H1 (cell line): Measurements from ENCODE around the gene HDLBP. TPM values are rescaled to one million over a fixed set of nuclear protein-coding genes. Genes with fewer than 3 reads are reported as not detected.

ENCODE experiments used
- CTCF ChIA-PET: fragments of 300-600 bp; sonication (Branson Sonifier 250); formaldehyde crosslinking; loops from one replicate; lab custom pipeline; 2021; ENCODE audit not compliant: partially characterized antibody; lab: Charles Lee
- POLR2A ChIA-PET: fragments of 300-600 bp; sonication (Branson Sonifier 250); formaldehyde crosslinking; loops from one replicate; lab custom pipeline; 2021; ENCODE audit warnings: inconsistent platforms; ENCODE audit not compliant: partially characterized antibody; lab: Charles Lee
- DNase-seq, 2 experiments: peaks; one replicate each; pipeline versions ENCODE4 v3.0.0 to v3.0.0-alpha.2; 2010 to 2022; ENCODE audit warnings: low spot score in 2 of 2, low read depth in 1 of 2, mixed read lengths in 1 of 2
- FAIRE-seq: peaks from 2 replicates; lab custom pipeline; 2011; peaks lifted over from hg19 to GRCh38; lab: Jason Lieb, UNC
- H2AFZ ChIP-seq: 2 replicates; pipeline ENCODE4 v1.8.1; 2012; ENCODE audit warnings: low read length, inconsistent platforms
- H2AK5ac ChIP-seq: 2 replicates; pipeline ENCODE4 v1.6.1; 2013; ENCODE audit warnings: low read depth, low read length
- H2BK120ac ChIP-seq: replicated peaks from 2 replicates; pipeline ENCODE3; 2013; ENCODE audit warnings: low read depth, low read length, inconsistent platforms
- H2BK12ac ChIP-seq: 2 replicates; pipeline ENCODE4 v1.6.1; 2013; ENCODE audit warnings: low read depth, low read length
- H2BK15ac ChIP-seq: 2 replicates; pipeline ENCODE4 v1.6.1; 2013; ENCODE audit warnings: low read length
- H2BK20ac ChIP-seq: 2 replicates; pipeline ENCODE4 v1.6.1; 2013; ENCODE audit warnings: low read length
- H2BK5ac ChIP-seq: 2 replicates; pipeline ENCODE4 v1.6.1; 2013; ENCODE audit warnings: low read depth, low read length
- H3K14ac ChIP-seq: 2 replicates; pipeline ENCODE4 v1.6.1; 2013; ENCODE audit warnings: inconsistent platforms; ENCODE audit not compliant: insufficient read length
- H3K18ac ChIP-seq: 2 replicates; pipeline ENCODE4 v1.6.1; 2013; ENCODE audit warnings: low read length; ENCODE audit errors: extremely low read depth
- H3K23ac ChIP-seq: 2 replicates; pipeline ENCODE4 v1.6.1; 2013; ENCODE audit warnings: inconsistent platforms; ENCODE audit not compliant: insufficient read length
- H3K23me2 ChIP-seq: 2 replicates; pipeline ENCODE4 v1.6.1; 2013; ENCODE audit warnings: low read depth, low read length
- H3K27ac ChIP-seq: 2 replicates; pipeline ENCODE4 v1.6.1; 2011; ENCODE audit warnings: low read depth, low read length, inconsistent platforms
- H3K27me3 ChIP-seq, 4 experiments: replicated peaks in 1 of 4; 1 replicate in 1 of 4; 2 replicates in 3 of 4; pipeline versions ENCODE4 v1.6.1 to v1.8.1; 2011 to 2013; ENCODE audit warnings: low read length in 3 of 4, mild to moderate bottlenecking in 3 of 4, inconsistent platforms in 2 of 4, mixed read lengths in 2 of 4, moderate library complexity in 1 of 4; ENCODE audit not compliant: control insufficient read depth in 3 of 4, insufficient read depth in 3 of 4; ENCODE audit errors: extremely low read depth in 1 of 4
- H3K36me3 ChIP-seq, 4 experiments: 2 replicates each; pipeline versions ENCODE4 v1.6.1 to v1.8.1; 2011 to 2013; ENCODE audit warnings: mild to moderate bottlenecking in 4 of 4, low read length in 3 of 4, moderate library complexity in 2 of 4, control low read depth in 1 of 4, inconsistent platforms in 1 of 4; ENCODE audit not compliant: insufficient read depth in 4 of 4, control insufficient read depth in 2 of 4
- H3K4ac ChIP-seq: replicated peaks from 2 replicates; pipeline ENCODE3; 2013; ENCODE audit warnings: low read length, low read depth, mixed read lengths, inconsistent platforms; ENCODE audit not compliant: insufficient read length
- H3K4me1 ChIP-seq, 4 experiments: replicated peaks in 1 of 4; 1 replicate in 1 of 4; 2 replicates in 3 of 4; pipeline versions ENCODE4 v1.6.1 to v1.8.1; 2011 to 2013; ENCODE audit warnings: low read length in 3 of 4, inconsistent platforms in 2 of 4, mixed read lengths in 1 of 4; ENCODE audit not compliant: insufficient read depth in 4 of 4, control insufficient read depth in 3 of 4
- H3K4me2 ChIP-seq, 2 experiments: 2 replicates each; pipeline versions ENCODE4 v1.6.1 to v1.8.1; 2011 to 2013; ENCODE audit warnings: low read depth in 2 of 2, low read length in 2 of 2, control low read depth in 1 of 2, inconsistent platforms in 1 of 2, mild to moderate bottlenecking in 1 of 2; ENCODE audit not compliant: insufficient read depth in 1 of 2
- H3K4me3 ChIP-seq, 4 experiments: fragments of 200-600, 300-600 bp in 1 of 4; sonication (generic), shearing (Covaris generic), sonication (Bioruptor Twin) in 1 of 4; 2 replicates each; pipeline versions ENCODE4 v1.5.1 to v1.8.1; 2011 to 2016; ENCODE audit warnings: low read length in 4 of 4, low read depth in 3 of 4, control low read depth in 2 of 4, inconsistent platforms in 2 of 4, mild to moderate bottlenecking in 2 of 4, mixed read lengths in 1 of 4, moderate library complexity in 1 of 4; ENCODE audit not compliant: insufficient read depth in 2 of 4; ENCODE audit errors: extremely low read depth in 1 of 4
- H3K56ac ChIP-seq: replicated peaks from 2 replicates; pipeline ENCODE3; 2013; ENCODE audit warnings: low read depth, mild to moderate bottlenecking, mixed read lengths, low read length, inconsistent platforms; ENCODE audit not compliant: insufficient read length
- H3K79me1 ChIP-seq: 2 replicates; pipeline ENCODE4 v1.6.1; 2013; ENCODE audit warnings: low read depth, low read length, control low read depth
- H3K79me2 ChIP-seq, 2 experiments: 2 replicates each; pipeline versions ENCODE4 v1.6.1 to v1.8.1; 2012 to 2013; ENCODE audit warnings: low read length in 2 of 2, mild to moderate bottlenecking in 2 of 2, inconsistent platforms in 1 of 2; ENCODE audit not compliant: insufficient read depth in 2 of 2, control insufficient read depth in 1 of 2
- H3K9ac ChIP-seq, 4 experiments: replicated peaks in 1 of 4; 1 replicate in 1 of 4; 2 replicates in 3 of 4; pipeline versions ENCODE4 v1.6.1 to v1.8.1; 2011 to 2013; ENCODE audit warnings: low read depth in 3 of 4, low read length in 3 of 4, control low read depth in 2 of 4, mild to moderate bottlenecking in 2 of 4, moderate library complexity in 2 of 4, inconsistent platforms in 1 of 4; ENCODE audit errors: extremely low read depth in 1 of 4
- H3K9me3 ChIP-seq, 2 experiments: 2 replicates each; pipeline versions ENCODE4 v1.6.1 to v1.8.1; 2012 to 2013; ENCODE audit warnings: mild to moderate bottlenecking in 2 of 2, moderate library complexity in 2 of 2, control low read depth in 1 of 2, inconsistent platforms in 1 of 2, low read depth in 1 of 2, low read length in 1 of 2, mixed read lengths in 1 of 2; ENCODE audit not compliant: insufficient read depth in 2 of 2
- H4K20me1 ChIP-seq, 2 experiments: replicated peaks in 1 of 2; 2 replicates each; pipeline versions ENCODE3 to v1.8.1; 2011 to 2013; ENCODE audit warnings: inconsistent platforms in 2 of 2, low read length in 2 of 2, mild to moderate bottlenecking in 1 of 2; ENCODE audit not compliant: insufficient read depth in 2 of 2, control insufficient read depth in 1 of 2
- H4K5ac ChIP-seq: 2 replicates; pipeline ENCODE4 v1.6.1; 2013; ENCODE audit warnings: low read length, low read depth, mixed read lengths, inconsistent platforms; ENCODE audit not compliant: insufficient read length
- H4K8ac ChIP-seq: 2 replicates; pipeline ENCODE4 v1.8.0; 2013; ENCODE audit warnings: mild to moderate bottlenecking, moderate library complexity, low read length, inconsistent platforms; ENCODE audit not compliant: insufficient read depth; ENCODE audit errors: extremely low read depth
- H4K91ac ChIP-seq: replicated peaks from 2 replicates; pipeline ENCODE3; 2013; ENCODE audit warnings: low read length, mixed read lengths, inconsistent platforms; ENCODE audit not compliant: insufficient read length
- CBX5 ChIP-seq: fragments of 300-800, 300-1000 bp; sonication (generic); IDR thresholded peaks from 2 replicates; pipeline ENCODE4 v1.7.1; 2016; ENCODE audit warnings: antibody characterized with exemption, low read length, low read depth
- CHD2 ChIP-seq: IDR thresholded peaks from 2 replicates; pipeline ENCODE4 v1.6.1; 2012; ENCODE audit warnings: low read length, improper control_type of control experiment
- KDM4A ChIP-seq: IDR thresholded peaks from one replicate; pipeline ENCODE4 v1.7.1; 2012; ENCODE audit warnings: low read depth, mild to moderate bottlenecking, moderate library complexity, low read length, inconsistent platforms; ENCODE audit not compliant: severe bottlenecking
- NANOG ChIP-seq: IDR thresholded peaks from 2 replicates; pipeline ENCODE4 v1.6.1; 2011; ENCODE audit warnings: low read length, low read depth, mild to moderate bottlenecking, inconsistent platforms; ENCODE audit not compliant: insufficient read depth, poor library complexity, severe bottlenecking
- POU5F1 ChIP-seq: IDR thresholded peaks from 2 replicates; pipeline ENCODE4 v1.6.1; 2011; ENCODE audit warnings: low read depth, mild to moderate bottlenecking, low read length, moderate library complexity
- RNF2 ChIP-seq: fragments of 200-900, 300-1000 bp; sonication (generic); IDR thresholded peaks from 2 replicates; pipeline ENCODE4 v1.7.1; 2016; ENCODE audit warnings: borderline replicate concordance, low read depth, mild to moderate bottlenecking, antibody characterized with exemption, low read length; ENCODE audit not compliant: poor library complexity, severe bottlenecking; ENCODE audit errors: missing control alignments
- TAF1 ChIP-seq: IDR thresholded peaks from 2 replicates; pipeline ENCODE4 v1.6.1; 2011; ENCODE audit warnings: mild to moderate bottlenecking, low read depth, low read length
- YY1 ChIP-seq: IDR thresholded peaks from 2 replicates; pipeline ENCODE4 v1.6.1; 2011; ENCODE audit warnings: low read depth, mild to moderate bottlenecking, low read length
- WGBS, 2 experiments: shearing (Covaris generic) in 1 of 2; methylation state at CpG; one replicate each; pipeline versions ENCODE4 v1.1.6 to v1.1.7; 2013 to 2015; ENCODE audit warnings: low lambda C conversion rate in 2 of 2, mixed read lengths in 2 of 2, inconsistent platforms in 1 of 2, low coverage in 1 of 2, missing lambda C conversion rate in 1 of 2; ENCODE audit not compliant: insufficient replicate concordance in 2 of 2, insufficient coverage in 1 of 2, insufficient read length in 1 of 2; ENCODE audit errors: extremely low coverage in 1 of 2, missing lambda C conversion rate in 1 of 2; 5-methylcytosine and 5-hydroxymethylcytosine counted together
- polyA plus RNA-seq, 7 experiments: library from polyadenylated mRNA; depleted of rRNA in 3 of 7; stranded (reverse) in 5 of 7; unstranded in 2 of 7; fragments of >200 nt in 5 of 7; fragments of 200-250 nt in 2 of 7; gene quantifications; 1 replicate in 5 of 7; 2 replicates in 1 of 7; 4 replicates in 1 of 7; pipeline versions ENCODE4 v1.2.1 to v1.2.3, GENCODE V29; 2011 to 2013; ENCODE audit warnings: missing spikeins in 2 of 7, mixed read lengths in 2 of 7
- total RNA-seq: library from RNA; stranded (reverse); fragmentation: NEBNext Ultra II Directional; extraction: Animal tissue kit (Norgen Biotek cat#: 25700); gene quantifications from 2 replicates; pipeline ENCODE4 v1.2.1, GENCODE V29; 2021
- TF ChIP-seq, protein P1 (sequence below): IDR thresholded peaks from 2 replicates; pipeline ENCODE4 v1.6.1; 2012; ENCODE audit warnings: inconsistent platforms

Gene HDLBP
- total and polyA plus RNA-seq, 2 of the 8 experiments (the other 6 are each of a cell fraction or from before 2014, with no cell fraction given): 185 to 360 TPM

DNA sequence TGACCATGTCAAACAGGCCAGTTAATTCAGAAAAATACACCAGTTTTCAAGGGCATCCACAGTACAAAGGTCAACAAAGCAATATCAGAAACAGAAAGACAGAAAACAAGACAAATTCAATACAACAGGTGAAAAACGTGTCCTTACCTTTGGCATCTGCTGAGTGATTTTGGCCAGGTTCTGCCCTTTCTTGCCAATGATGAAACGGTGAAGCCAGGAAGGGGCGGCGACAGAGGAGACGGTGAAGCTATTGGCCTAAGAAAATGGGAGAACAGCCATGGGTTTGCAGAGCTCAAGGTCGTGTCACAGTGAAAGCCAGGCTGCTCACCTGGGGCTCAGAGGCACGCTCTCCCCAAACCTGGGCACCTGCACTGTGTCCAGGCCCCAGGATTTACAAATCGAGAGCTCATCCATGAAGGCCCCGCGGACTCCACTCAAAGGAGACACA lies 60.5 kb downstream of the HDLBP start:
- no peak overlapping the region for H3K4me2 ChIP-seq
- no peak overlapping the region for H2BK15ac ChIP-seq
- no peaks in the 10 kb centered on the region for H3K9me3 ChIP-seq
- CTCF ChIA-PET: no interaction called here
- no peak overlapping the region for H2BK120ac ChIP-seq
- no peak overlapping the region for H2BK5ac ChIP-seq
- no peak for TF ChIP-seq CHD2
- TF ChIP-seq, protein P1, sequence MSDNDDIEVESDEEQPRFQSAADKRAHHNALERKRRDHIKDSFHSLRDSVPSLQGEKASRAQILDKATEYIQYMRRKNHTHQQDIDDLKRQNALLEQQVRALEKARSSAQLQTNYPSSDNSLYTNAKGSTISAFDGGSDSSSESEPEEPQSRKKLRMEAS: no peak
- no peak for TF ChIP-seq NANOG
- no peak for TF ChIP-seq YY1
- no peak for TF ChIP-seq KDM4A
- no peak for TF ChIP-seq CBX5
- no peak for TF ChIP-seq RNF2
- TF ChIP-seq TAF1: no peak
- no peak for TF ChIP-seq POU5F1
- no peaks in the 10 kb centered on the region for H3K27me3 ChIP-seq
- H4K5ac ChIP-seq: no peak overlapping the region
- no peak overlapping the region for H4K8ac ChIP-seq
- H3K9ac ChIP-seq: no peak overlapping the region
- H3K4ac ChIP-seq: no peak overlapping the region
- no peak overlapping the region for H3K23ac ChIP-seq
- no peak overlapping the region for H2AK5ac ChIP-seq
- no peak overlapping the region for H3K27ac ChIP-seq
- H3K18ac ChIP-seq: no peak overlapping the region
- H2AFZ ChIP-seq: no peak overlapping the region
- H3K36me3 ChIP-seq: peaks cover 30 to 86% (median 60%) of the 10 kb centered on the region in 4 experiments
- no peak overlapping the region for H3K4me3 ChIP-seq
- peaks cover 2% of the 10 kb centered on the region for H3K79me1 ChIP-seq
- H3K79me2 ChIP-seq: no peaks in the 10 kb centered on the region; a peak in 1 of 4 replicates
- no peaks in the 10 kb centered on the region for H3K4me1 ChIP-seq
- H2BK20ac ChIP-seq: no peak overlapping the region
- peaks cover 10 to 19% of the 10 kb centered on the region in 2 experiments for H4K20me1 ChIP-seq
- no peak overlapping the region for H3K56ac ChIP-seq
- H3K23me2 ChIP-seq: no peaks in the 10 kb centered on the region
- DNase-seq (no peak), FAIRE-seq (no peak)
- WGBS, 2 experiments: 94% methylated on average over 10 of the region's 10 CpGs; no CpG with 5 or more reads in 1 of the 2 experiments
- H4K91ac ChIP-seq: no peak overlapping the region
- POLR2A ChIA-PET: no interaction called here
- H3K14ac ChIP-seq: no peak overlapping the region
- no peak overlapping the region for H2BK12ac ChIP-seq
